Testis (tissue), 2 donors: Measurements from ENCODE around the gene C22orf31.

ENCODE experiments used
- CTCF ChIP-seq, 3 experiments: fragments of 450-650 bp in 2 of 3; fragments of 200-600 bp in 1 of 3; sonication (generic) in 1 of 3; IDR thresholded peaks; one replicate each; pipeline ENCODE4 v1.5.1; 2016 to 2019; ENCODE audit warnings: antibody characterized with exemption in 3 of 3, mild to moderate bottlenecking in 2 of 3, moderate library complexity in 1 of 3
- POLR2A ChIP-seq: fragments of 450-650 bp; IDR thresholded peaks from one replicate; pipeline ENCODE4 v1.6.1; 2017; ENCODE audit warnings: antibody characterized with exemption, mild to moderate bottlenecking, moderate library complexity

GRCh38 chr22:29037340-29037932 is 24.2 kb downstream of the C22orf31 start:
- TF ChIP-seq CTCF (IDR thresholded peaks at IDR 0.05) = no peak
- no peak for TF ChIP-seq POLR2A
